Tibial artery (tissue), 4 donors: ENCODE data around the gene NPTXR.

Source experiments
- DNase-seq, 2 donors: peaks; one replicate each; pipeline ENCODE4 v3.0.0-alpha.2; 2019
- H3K27ac ChIP-seq, 2 donors: fragments of 200-600 bp; sonication (generic) in 1 of 2; 1 replicate in 1 of 2; 2 replicates in 1 of 2; pipeline ENCODE4 v1.5.1; 2018 to 2019; ENCODE audit warnings: mild to moderate bottlenecking in 1 of 2
- H3K27me3 ChIP-seq, 2 donors: fragments of 200-600 bp; sonication (generic) in 1 of 2; one replicate each; pipeline versions ENCODE4 v1.5.1 to v1.6.0; 2016 to 2019
- H3K36me3 ChIP-seq, 3 donors: fragments of 200-600 bp; sonication (generic) in 2 of 3; one replicate each; pipeline ENCODE4 v1.5.1; 2016 to 2019; ENCODE audit warnings: mild to moderate bottlenecking in 2 of 3
- H3K4me1 ChIP-seq, 4 donors: fragments of 200-600 bp; sonication (generic) in 2 of 4; 1 replicate in 3 of 4; 2 replicates in 1 of 4; pipeline ENCODE4 v1.5.1; 2016 to 2019
- H3K4me3 ChIP-seq, 2 donors: fragments of 200-600 bp; sonication (generic) in 1 of 2; 1 replicate in 1 of 2; 2 replicates in 1 of 2; pipeline ENCODE4 v1.5.1; 2018 to 2019; ENCODE audit warnings: mild to moderate bottlenecking in 2 of 2
- H3K9me3 ChIP-seq, 3 donors: fragments of 200-600 bp; sonication (generic) in 1 of 3; one replicate each; pipeline ENCODE4 v1.5.1; 2016 to 2019
- intact Hi-C: fragments of 100-400 bp; cut with DNase I; formaldehyde crosslinking; loops from one replicate; pipeline ENCODE4 v1.15.0; 2023; ENCODE audit warnings: low total_unique reads
- TF ChIP-seq, protein P1 (sequence below), 2 experiments: fragments of 200-600 bp in 1 of 2; fragments of 450-650 bp in 1 of 2; IDR thresholded peaks; one replicate each; pipeline ENCODE4 v1.5.1; 2017 to 2019; ENCODE audit warnings: antibody characterized with exemption in 2 of 2, mild to moderate bottlenecking in 1 of 2, moderate library complexity in 1 of 2

NPTXR gene

DNA sequence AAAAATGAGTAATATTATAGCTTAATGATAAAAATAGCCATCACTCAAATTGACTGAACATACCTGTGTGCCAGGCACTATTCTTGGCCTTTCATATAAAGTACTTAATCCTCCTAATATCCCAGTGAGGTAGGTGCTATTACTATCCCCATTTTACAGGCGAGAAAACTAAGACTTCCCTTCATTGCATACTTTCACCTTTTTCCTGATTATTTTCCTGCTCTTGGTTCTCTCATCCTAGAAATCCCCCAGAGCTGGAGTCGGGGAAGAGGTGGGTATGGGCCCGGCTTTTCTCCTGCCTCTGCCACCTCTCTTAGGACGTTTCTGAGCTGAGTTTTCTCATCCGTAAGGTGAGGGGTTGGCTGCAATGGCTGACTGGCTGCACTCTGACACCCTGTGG is 2.2 kb downstream of the NPTXR start:
- no peak overlapping the region for H3K27ac ChIP-seq
- no peaks in the 10 kb centered on the region for H3K27me3 ChIP-seq
- intact Hi-C loops, result loop anchor here (10.0 kb wide), 1 partner anchor 47 kb away; the partner anchor contains the start of gene DNAL4
- peaks cover 0 to 53% (median 45%) of the 10 kb centered on the region in 4 donors for H3K4me1 ChIP-seq
- H3K36me3 ChIP-seq, result no peaks in the 10 kb centered on the region
- H3K4me3 ChIP-seq, result peak overlapping the region in 1 of 2 donors; percentile 80
- TF ChIP-seq, protein P1, sequence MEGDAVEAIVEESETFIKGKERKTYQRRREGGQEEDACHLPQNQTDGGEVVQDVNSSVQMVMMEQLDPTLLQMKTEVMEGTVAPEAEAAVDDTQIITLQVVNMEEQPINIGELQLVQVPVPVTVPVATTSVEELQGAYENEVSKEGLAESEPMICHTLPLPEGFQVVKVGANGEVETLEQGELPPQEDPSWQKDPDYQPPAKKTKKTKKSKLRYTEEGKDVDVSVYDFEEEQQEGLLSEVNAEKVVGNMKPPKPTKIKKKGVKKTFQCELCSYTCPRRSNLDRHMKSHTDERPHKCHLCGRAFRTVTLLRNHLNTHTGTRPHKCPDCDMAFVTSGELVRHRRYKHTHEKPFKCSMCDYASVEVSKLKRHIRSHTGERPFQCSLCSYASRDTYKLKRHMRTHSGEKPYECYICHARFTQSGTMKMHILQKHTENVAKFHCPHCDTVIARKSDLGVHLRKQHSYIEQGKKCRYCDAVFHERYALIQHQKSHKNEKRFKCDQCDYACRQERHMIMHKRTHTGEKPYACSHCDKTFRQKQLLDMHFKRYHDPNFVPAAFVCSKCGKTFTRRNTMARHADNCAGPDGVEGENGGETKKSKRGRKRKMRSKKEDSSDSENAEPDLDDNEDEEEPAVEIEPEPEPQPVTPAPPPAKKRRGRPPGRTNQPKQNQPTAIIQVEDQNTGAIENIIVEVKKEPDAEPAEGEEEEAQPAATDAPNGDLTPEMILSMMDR (IDR thresholded peaks at IDR 0.05), result no peak
- H3K9me3 ChIP-seq, result no peaks in the 10 kb centered on the region
- no peak for DNase-seq

DNA sequence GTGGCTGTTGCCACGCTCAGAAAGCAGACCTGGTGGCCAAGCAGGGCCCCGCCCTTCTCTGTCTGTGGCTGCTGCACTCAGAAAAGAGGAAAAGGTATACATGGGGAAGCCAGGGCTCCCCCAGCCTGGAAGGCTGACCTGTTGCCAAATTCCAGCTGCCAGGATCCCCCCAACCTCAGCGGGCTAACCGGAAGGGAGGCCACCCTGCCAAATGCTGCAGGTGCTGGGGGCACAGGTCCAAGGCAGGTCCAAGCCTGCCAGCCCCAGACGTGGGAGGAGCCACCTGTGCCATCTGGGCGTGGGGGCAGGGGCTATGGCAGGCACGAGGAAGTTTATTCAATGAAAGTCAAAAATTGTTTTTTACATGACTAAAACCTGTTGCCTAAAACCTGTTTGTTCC is 2.6 kb downstream of the NPTXR start:
- TF ChIP-seq, protein P1 (IDR thresholded peaks at IDR 0.05), result no peak
- H3K27ac ChIP-seq, result no peak overlapping the region
- no peak overlapping the region for H3K4me3 ChIP-seq
- no peaks in the 10 kb centered on the region for H3K36me3 ChIP-seq
- intact Hi-C loops, result loop anchor here (10.0 kb wide), 1 partner anchor 46 kb away; the partner anchor contains the start of gene DNAL4
- H3K27me3 ChIP-seq, result no peaks in the 10 kb centered on the region
- no peaks in the 10 kb centered on the region for H3K9me3 ChIP-seq
- DNase-seq, result no peak
- H3K4me1 ChIP-seq, result peaks cover 0 to 52% (median 43%) of the 10 kb centered on the region in 4 donors

DNA sequence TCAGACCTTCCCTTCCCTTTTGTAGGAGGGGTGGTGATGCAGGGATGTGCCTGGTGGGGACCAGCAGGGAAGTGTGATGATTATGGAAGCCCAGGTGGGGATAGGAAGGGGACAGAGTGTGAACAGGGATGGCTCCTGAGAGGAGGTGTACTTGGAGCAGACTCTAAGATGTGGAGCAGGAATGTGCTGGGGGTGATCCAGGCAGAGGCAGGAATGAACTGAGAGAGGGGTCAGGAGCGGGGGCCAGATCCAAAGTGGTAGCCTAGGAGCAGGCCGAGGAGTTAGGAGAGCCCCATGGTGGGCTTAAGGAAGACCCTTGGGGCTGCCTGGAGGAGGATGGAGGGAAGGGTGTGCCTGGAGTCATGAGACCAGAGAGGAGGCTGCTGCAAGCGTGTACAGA is 3.7 kb downstream of the NPTXR start:
- no peaks in the 10 kb centered on the region for H3K36me3 ChIP-seq
- intact Hi-C loops, result loop anchor here (10.0 kb wide), 1 partner anchor 45 kb away; the partner anchor contains the start of gene DNAL4
- H3K27ac ChIP-seq, result no peak overlapping the region
- no peak overlapping the region for H3K4me3 ChIP-seq
- TF ChIP-seq, protein P1 (IDR thresholded peaks at IDR 0.05), result no peak
- H3K4me1 ChIP-seq, result peaks cover 0 to 42% (median 33%) of the 10 kb centered on the region in 4 donors
- no peak for DNase-seq
- no peaks in the 10 kb centered on the region for H3K9me3 ChIP-seq
- H3K27me3 ChIP-seq, result no peaks in the 10 kb centered on the region

DNA sequence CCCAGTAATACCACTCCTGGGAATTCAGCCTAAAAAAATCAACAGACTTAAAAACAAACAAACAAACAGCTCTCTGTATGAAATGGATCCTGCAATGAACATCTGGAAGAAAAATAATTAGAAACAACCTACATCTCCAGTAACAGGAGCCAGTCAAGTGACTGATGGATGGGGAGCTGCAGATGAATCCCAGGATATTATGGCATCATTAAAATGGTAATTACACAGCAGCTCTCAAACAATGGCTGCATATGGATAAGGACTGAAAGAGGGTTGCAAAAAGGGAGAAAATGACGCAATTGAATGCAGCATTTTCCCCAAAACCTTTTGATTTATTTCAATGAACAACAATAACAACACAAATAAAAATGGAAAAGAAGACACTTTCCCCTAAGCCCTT is 4.1 kb downstream of the NPTXR start:
- H3K27me3 ChIP-seq, result no peaks in the 10 kb centered on the region
- DNase-seq, result no peak
- H3K4me3 ChIP-seq, result no peak overlapping the region
- H3K36me3 ChIP-seq, result no peaks in the 10 kb centered on the region
- no peaks in the 10 kb centered on the region for H3K9me3 ChIP-seq
- TF ChIP-seq, protein P1 (IDR thresholded peaks at IDR 0.05), result no peak
- no peak overlapping the region for H3K27ac ChIP-seq
- peaks cover 0 to 38% (median 30%) of the 10 kb centered on the region in 4 donors for H3K4me1 ChIP-seq
- intact Hi-C loops, result loop anchor here (10.0 kb wide), 1 partner anchor 45 kb away; the partner anchor contains the start of gene DNAL4

DNA sequence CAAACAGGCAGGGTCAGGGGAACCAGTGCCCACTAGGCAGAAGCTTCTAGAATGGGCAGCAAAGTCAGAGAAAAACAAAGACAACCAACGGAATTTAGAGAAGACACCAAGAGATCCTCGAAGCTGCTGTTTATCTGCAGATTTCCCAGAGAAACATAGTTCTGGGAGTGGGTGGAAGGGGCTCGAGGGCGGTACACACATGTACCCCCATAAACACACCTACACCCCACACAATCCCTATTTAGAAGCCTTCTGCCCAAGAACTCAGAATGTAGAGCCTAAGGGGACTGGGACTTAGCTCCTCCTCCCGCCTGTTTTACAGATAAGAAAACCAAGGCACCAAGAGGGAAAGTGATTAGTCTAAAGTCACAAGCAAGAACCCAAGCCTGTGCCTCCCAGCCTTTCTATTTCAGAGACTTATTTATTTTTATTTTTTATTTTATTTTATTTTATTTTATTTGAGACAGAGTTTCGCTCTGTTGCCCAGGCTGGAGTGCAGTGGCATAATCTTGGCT is 6.4 kb downstream of the NPTXR start:
- Histone ChIP-seq H3K4me1 (peaks cover 0 to 23% (median 16%) of the 10 kb centered on the region in 4 donors), H3K4me3 (no peak overlapping the region)
- TF ChIP-seq, protein P1 (IDR thresholded peaks at IDR 0.05), result no peak

More for the DNA sequence above, 6.4 kb downstream of the NPTXR start:
- Histone ChIP-seq H3K27ac (no peak overlapping the region), H3K9me3 (no peaks in the 10 kb centered on the region), H3K27me3 (no peaks in the 10 kb centered on the region), H3K36me3 (no peaks in the 10 kb centered on the region)
- intact Hi-C loops, result no loop called here
- no peak for DNase-seq
